LNCaP clone FGC (cell line): Measurements from ENCODE around the gene PARVB.

Experiments used
- DNase-seq: peaks from one replicate; pipeline ENCODE4 v3.0.0-alpha.2; 2011; ENCODE audit warnings: low read depth
- H3K4me3 ChIP-seq: 2 replicates; pipeline ENCODE4 v1.5.1; 2011; ENCODE audit warnings: mild to moderate bottlenecking, low read depth, low read length, control low read depth
- CTCF ChIP-seq: IDR thresholded peaks from 2 replicates; pipeline ENCODE4 v1.5.1; 2012; ENCODE audit warnings: mild to moderate bottlenecking; ENCODE audit not compliant: control insufficient read depth, insufficient read depth; ENCODE audit errors: extremely low read depth

Gene PARVB

GRCh38 chr22:44112191-44112590, 88.1 kb downstream of the PARVB start:
- no peak for TF ChIP-seq CTCF
- DNase-seq, result no peak
- H3K4me3 ChIP-seq, result no peak overlapping the region

- no peak overlapping the region for H3K4me3 ChIP-seq
- TF ChIP-seq CTCF, result no peak
- no peak for DNase-seq
These were observed 92.2 kb downstream of the PARVB start for GRCh38 chr22:44116331-44116730.

GRCh38 chr22:44116755-44117684, 92.9 kb downstream of the PARVB start:
- no peak for TF ChIP-seq CTCF
- H3K4me3 ChIP-seq, result no peak overlapping the region
- no peak for DNase-seq

- DNase-seq, result no peak
- no peak for TF ChIP-seq CTCF
- no peak overlapping the region for H3K4me3 ChIP-seq
These were observed 93.6 kb downstream of the PARVB start for GRCh38 chr22:44117746-44118145.

- DNase-seq, result no peak
These were observed 94.7 kb downstream of the PARVB start for GRCh38 chr22:44118645-44119315.

GRCh38 chr22:44119669-44120313, 95.7 kb downstream of the PARVB start:
- DNase-seq, result no peak
- no peak overlapping the region for H3K4me3 ChIP-seq
- TF ChIP-seq CTCF, result no peak

More at GRCh38 chr22:44118645-44119315, 94.7 kb downstream of the PARVB start:
- TF ChIP-seq CTCF, result no peak
- no peak overlapping the region for H3K4me3 ChIP-seq
